Panc1 (cell line): ENCODE measurements around the gene GLIS1. TPM values are rescaled to one million over a fixed set of nuclear protein-coding genes. Genes with fewer than 3 reads are reported as not detected.
"Not testable (repeated sequence)": the region's sequence is repeated elsewhere in the genome, so short reads cannot be mapped to it uniquely, and the experiment has no call there.

Experiments
- ATAC-seq: fragments of 200-7000 bp; cut with Tn5 transposase; 2 replicates; pipeline ENCODE4 v1.9.1; 2020; ENCODE audit warnings: mild to moderate bottlenecking, moderate library complexity
- BruUV-seq: library from RNA; stranded (reverse); fragments of 400-500 nt; replicated peaks from 2 replicates; lab custom pipeline; 2021; lab: Mats Ljungman, UMichigan
- CTCF ChIA-PET: fragments of 300-600 bp; sonication (Branson Sonifier 250); formaldehyde crosslinking; loops from one replicate; lab custom pipeline; 2022; ENCODE audit warnings: antibody characterized with exemption; lab: Charles Lee
- POLR2A ChIA-PET: fragments of 300-600 bp; sonication (Branson Sonifier 250); formaldehyde crosslinking; loops from one replicate; lab custom pipeline; 2022; ENCODE audit warnings: antibody characterized with exemption; lab: Charles Lee
- DNase-seq: peaks from one replicate; pipeline ENCODE4 v3.0.0-alpha.2; 2010; ENCODE audit warnings: low read depth, low spot score
- H3K27ac ChIP-seq: 2 replicates; pipeline ENCODE4 v1.5.1; 2011; ENCODE audit warnings: mild to moderate bottlenecking, low read length, inconsistent platforms
- H3K27me3 ChIP-seq: fragments of 200-500 bp; sonication (Bioruptor generic); 2 replicates; pipeline ENCODE4 v1.6.0; 2014; ENCODE audit warnings: low read length, inconsistent platforms; ENCODE audit not compliant: control insufficient read depth, insufficient read depth
- H3K36me3 ChIP-seq: fragments of 200-500 bp; sonication (Bioruptor generic); 2 replicates; pipeline ENCODE4 v1.5.1; 2014; ENCODE audit warnings: inconsistent platforms, mild to moderate bottlenecking, low read length, moderate library complexity; ENCODE audit not compliant: control insufficient read depth, insufficient read depth
- H3K4me1 ChIP-seq: 2 replicates; pipeline ENCODE4 v1.5.1; 2011; ENCODE audit warnings: inconsistent platforms, mild to moderate bottlenecking, low read length, moderate library complexity; ENCODE audit not compliant: control insufficient read depth, insufficient read depth
- H3K4me3 ChIP-seq, 2 experiments: 2 replicates each; pipeline ENCODE4 v1.5.1; 2011 to 2012; ENCODE audit warnings: low read depth in 2 of 2, low read length in 2 of 2, mild to moderate bottlenecking in 2 of 2, inconsistent platforms in 1 of 2, moderate library complexity in 1 of 2
- H3K9me3 ChIP-seq: fragments of 200-500 bp; sonication (Bioruptor generic); 2 replicates; pipeline ENCODE4 v1.5.1; 2014; ENCODE audit warnings: low read depth, mild to moderate bottlenecking, inconsistent platforms, low read length, moderate library complexity; ENCODE audit not compliant: control insufficient read depth, insufficient read depth
- SIN3A ChIP-seq: IDR thresholded peaks from 2 replicates; pipeline ENCODE4 v1.6.1; 2012; ENCODE audit warnings: low read depth, mild to moderate bottlenecking, low read length, moderate library complexity, borderline replicate concordance; ENCODE audit not compliant: insufficient read depth
- in situ Hi-C: cut with HindIII; loops from 2 replicates; pipeline ENCODE4 v1.10.0; 2016; ENCODE audit warnings: low sequenced_read_pairs, low pct_unique_long_range_greater_than_20kb
- intact Hi-C: fragments of 100-400 bp; cut with micrococcal nuclease; formaldehyde crosslinking; loops from one replicate; pipeline ENCODE4 v1.10.0; 2022; ENCODE audit not compliant: unreplicated experiment
- total RNA-seq: library from RNA; stranded (reverse); gene quantifications from one replicate; pipeline ENCODE4 v1.2.1, GENCODE V29; 2021; ENCODE audit not compliant: unreplicated experiment
- TF ChIP-seq, protein P1 (sequence below): fragments of 450-650 bp; IDR thresholded peaks from 2 replicates; pipeline ENCODE4 v1.5.1; 2017; ENCODE audit warnings: mild to moderate bottlenecking
- TF ChIP-seq, protein P2 (sequence below), 2 experiments: IDR thresholded peaks; 2 replicates each; pipeline ENCODE4 v1.6.1; 2011 to 2012; ENCODE audit warnings: low read depth in 2 of 2, control low read depth in 1 of 2, low read length in 1 of 2, mild to moderate bottlenecking in 1 of 2, moderate library complexity in 1 of 2; ENCODE audit not compliant: insufficient read depth in 1 of 2

The GLIS1 gene
- total RNA-seq, 1 experiment from 2014 or later = 0.28 TPM

DNA sequence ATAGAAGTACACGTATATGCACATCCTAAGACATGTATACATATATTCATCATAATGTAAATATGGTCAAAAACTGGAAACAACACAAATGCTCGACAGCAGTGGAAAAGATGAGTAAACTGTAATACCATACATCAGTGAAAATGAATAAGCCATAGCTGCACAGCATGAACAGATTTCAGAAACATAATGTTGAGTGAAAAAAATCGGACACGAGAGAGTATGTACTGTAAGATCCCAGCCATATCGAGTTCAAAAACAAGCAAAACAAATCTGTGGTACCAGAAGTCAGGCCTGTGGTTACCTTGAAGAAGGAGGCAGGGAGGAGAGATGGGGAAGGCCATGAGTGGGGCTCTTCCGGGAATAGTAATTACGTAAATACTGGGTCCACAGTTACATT is 90.4 kb downstream of the GLIS1 start:
- TF ChIP-seq SIN3A = no peak
- TF ChIP-seq, protein P1, sequence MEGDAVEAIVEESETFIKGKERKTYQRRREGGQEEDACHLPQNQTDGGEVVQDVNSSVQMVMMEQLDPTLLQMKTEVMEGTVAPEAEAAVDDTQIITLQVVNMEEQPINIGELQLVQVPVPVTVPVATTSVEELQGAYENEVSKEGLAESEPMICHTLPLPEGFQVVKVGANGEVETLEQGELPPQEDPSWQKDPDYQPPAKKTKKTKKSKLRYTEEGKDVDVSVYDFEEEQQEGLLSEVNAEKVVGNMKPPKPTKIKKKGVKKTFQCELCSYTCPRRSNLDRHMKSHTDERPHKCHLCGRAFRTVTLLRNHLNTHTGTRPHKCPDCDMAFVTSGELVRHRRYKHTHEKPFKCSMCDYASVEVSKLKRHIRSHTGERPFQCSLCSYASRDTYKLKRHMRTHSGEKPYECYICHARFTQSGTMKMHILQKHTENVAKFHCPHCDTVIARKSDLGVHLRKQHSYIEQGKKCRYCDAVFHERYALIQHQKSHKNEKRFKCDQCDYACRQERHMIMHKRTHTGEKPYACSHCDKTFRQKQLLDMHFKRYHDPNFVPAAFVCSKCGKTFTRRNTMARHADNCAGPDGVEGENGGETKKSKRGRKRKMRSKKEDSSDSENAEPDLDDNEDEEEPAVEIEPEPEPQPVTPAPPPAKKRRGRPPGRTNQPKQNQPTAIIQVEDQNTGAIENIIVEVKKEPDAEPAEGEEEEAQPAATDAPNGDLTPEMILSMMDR = no peak
- Histone ChIP-seq H3K27ac (no peak overlapping the region), H3K36me3 (no peaks in the 10 kb centered on the region), H3K4me1 (no peaks in the 10 kb centered on the region), H3K27me3 (peaks cover 15% of the 10 kb centered on the region), H3K4me3 (no peak overlapping the region), H3K9me3 (no peaks in the 10 kb centered on the region)
- no peak for DNase-seq
- CTCF ChIA-PET = interaction anchor here (0.6 kb wide), 1 partner anchor 105 kb away, joined by 11 read pairs; no protein-coding TSS in a partner anchor
- no TSS peak for BruUV-seq
- in situ Hi-C loops (no loop called here), intact Hi-C loops (no loop called here)
- POLR2A ChIA-PET = no interaction called here
- ATAC-seq = no peak

DNA sequence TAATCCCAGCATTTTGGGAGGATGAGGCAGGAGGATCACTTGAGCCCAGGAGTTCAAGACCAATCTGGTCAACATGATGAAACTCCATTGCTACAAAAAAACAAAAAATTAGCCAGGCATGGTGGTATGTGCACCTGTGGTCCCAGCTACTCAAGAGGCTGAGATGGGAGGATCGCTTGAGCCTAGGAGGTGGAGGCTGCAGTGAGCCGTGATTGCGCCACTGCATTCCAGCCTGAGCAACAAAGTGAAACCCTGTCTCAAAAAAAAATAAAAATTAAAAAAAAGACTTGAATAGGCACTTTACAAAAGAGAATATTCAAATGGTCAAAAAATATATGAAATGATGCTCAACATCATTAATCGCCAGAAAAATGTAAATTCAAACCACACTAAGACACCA is 91.0 kb downstream of the GLIS1 start:
- BruUV-seq, H3K4me3 ChIP-seq, H3K9me3 ChIP-seq, CTCF ChIA-PET, H3K27ac ChIP-seq, POLR2A ChIA-PET, in situ Hi-C loops, DNase-seq, intact Hi-C loops, H3K36me3 ChIP-seq, H3K4me1 ChIP-seq, ATAC-seq: not testable (repeated sequence)
- peaks cover 15% of the 10 kb centered on the region for H3K27me3 ChIP-seq

DNA sequence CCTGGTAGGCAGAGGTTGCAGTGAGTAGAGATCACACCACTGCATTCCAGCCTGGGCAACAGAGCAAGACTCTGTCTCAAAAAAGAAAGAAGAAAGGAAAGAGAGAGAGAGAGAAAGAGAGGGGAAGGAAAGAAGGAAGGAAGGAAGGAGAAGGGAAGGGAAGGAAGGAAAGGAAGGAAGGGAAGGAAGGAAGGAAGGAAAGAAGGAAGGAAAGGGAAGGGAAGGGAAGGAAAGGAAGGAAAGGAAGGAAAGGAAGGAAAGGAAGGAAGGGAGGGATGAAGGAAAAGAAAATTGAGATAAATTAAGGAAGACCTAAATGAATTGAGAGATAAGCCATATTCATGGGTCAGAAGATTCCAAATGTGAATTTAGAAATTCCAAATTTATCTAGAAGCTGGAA is 92.2 kb downstream of the GLIS1 start:
- DNase-seq (no peak), ATAC-seq (no peak)
- Histone ChIP-seq H3K4me3 (no peak overlapping the region), H3K27me3 (peaks cover 15% of the 10 kb centered on the region), H3K36me3 (no peaks in the 10 kb centered on the region), H3K27ac (no peak overlapping the region), H3K9me3 (no peaks in the 10 kb centered on the region), H3K4me1 (no peaks in the 10 kb centered on the region)
- BruUV-seq = no TSS peak
- TF ChIP-seq, protein P2, sequence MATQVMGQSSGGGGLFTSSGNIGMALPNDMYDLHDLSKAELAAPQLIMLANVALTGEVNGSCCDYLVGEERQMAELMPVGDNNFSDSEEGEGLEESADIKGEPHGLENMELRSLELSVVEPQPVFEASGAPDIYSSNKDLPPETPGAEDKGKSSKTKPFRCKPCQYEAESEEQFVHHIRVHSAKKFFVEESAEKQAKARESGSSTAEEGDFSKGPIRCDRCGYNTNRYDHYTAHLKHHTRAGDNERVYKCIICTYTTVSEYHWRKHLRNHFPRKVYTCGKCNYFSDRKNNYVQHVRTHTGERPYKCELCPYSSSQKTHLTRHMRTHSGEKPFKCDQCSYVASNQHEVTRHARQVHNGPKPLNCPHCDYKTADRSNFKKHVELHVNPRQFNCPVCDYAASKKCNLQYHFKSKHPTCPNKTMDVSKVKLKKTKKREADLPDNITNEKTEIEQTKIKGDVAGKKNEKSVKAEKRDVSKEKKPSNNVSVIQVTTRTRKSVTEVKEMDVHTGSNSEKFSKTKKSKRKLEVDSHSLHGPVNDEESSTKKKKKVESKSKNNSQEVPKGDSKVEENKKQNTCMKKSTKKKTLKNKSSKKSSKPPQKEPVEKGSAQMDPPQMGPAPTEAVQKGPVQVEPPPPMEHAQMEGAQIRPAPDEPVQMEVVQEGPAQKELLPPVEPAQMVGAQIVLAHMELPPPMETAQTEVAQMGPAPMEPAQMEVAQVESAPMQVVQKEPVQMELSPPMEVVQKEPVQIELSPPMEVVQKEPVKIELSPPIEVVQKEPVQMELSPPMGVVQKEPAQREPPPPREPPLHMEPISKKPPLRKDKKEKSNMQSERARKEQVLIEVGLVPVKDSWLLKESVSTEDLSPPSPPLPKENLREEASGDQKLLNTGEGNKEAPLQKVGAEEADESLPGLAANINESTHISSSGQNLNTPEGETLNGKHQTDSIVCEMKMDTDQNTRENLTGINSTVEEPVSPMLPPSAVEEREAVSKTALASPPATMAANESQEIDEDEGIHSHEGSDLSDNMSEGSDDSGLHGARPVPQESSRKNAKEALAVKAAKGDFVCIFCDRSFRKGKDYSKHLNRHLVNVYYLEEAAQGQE (IDR thresholded peaks at IDR 0.05; ENCODE audit: insufficient read depth in 1 of 2, low read depth in 2 of 2, low read length in 1 of 2) = no peak
- ChIA-PET POLR2A (no interaction called here), CTCF (no interaction called here)
- in situ Hi-C loops (no loop called here), intact Hi-C loops (no loop called here)
